Left ventricle myocardium superior (tissue), 1 donor: ENCODE measurements around the gene PCBP4. TPM values are rescaled to one million over a fixed set of nuclear protein-coding genes. Genes with fewer than 3 reads are reported as not detected.
"Not testable (repeated sequence)": the region's sequence is repeated elsewhere in the genome, so short reads cannot be mapped to it uniquely, and the experiment has no call there.

Experiments
- ATAC-seq: fragments of 200-7000 bp; cut with Tn5 transposase; one replicate; pipeline ENCODE4 v1.9.1; 2020; ENCODE audit warnings: mild to moderate bottlenecking, moderate library complexity
- DNase-seq: peaks from one replicate; pipeline ENCODE4 v3.0.0-alpha.2; 2020
- intact Hi-C: fragments of 100-400 bp; cut with micrococcal nuclease; formaldehyde crosslinking; loops from one replicate; pipeline ENCODE4 v1.11.0; 2022
- total RNA-seq: library from RNA; stranded (reverse); fragmentation: NEBNext Ultra II Directional; extraction: Animal tissue kit (Norgen Biotek cat#: 25700); gene quantifications from one replicate; pipeline ENCODE4 v1.2.1, GENCODE V29; 2021
- donor health status: DM: no; HTN: yes; CAD: no; lungs with severe emphysema.

Gene PCBP4
- total RNA-seq, 1 donor from 2014 or later: 71.6 TPM

DNA sequence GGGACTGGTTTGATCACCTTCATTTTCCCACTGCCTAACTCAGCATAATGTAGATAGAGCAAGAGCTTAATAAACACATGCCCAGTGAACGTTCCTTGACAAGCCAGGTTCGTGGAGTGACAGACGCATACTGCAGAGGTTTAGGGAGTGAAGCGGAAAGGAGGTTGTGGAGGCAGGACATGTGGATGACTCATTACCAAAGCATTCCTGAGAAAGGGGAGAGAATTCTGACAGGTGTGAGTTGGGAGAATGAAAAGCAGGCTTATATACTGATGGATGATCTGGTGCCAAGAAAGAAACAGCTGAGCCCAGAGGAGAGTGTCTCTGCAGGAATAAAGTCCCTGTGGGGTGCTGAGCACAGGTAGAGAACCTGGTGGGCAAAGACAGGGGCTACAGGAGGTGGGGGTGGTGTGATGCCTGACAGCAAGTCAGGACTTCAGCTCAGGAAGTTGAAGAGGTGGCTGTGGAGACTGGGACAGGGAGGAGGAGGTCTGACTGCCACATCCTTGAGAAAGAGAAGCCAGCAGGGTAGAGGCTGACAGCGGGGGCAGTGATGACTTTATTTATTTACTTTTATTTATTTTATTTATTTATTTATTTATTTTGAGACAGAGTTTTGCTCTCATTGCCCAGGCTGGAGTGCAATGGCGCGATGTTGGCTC is 30.8 kb upstream of the PCBP4 start:
- DNase-seq (no peak), ATAC-seq (no peak)
- intact Hi-C loops: no loop called here

DNA sequence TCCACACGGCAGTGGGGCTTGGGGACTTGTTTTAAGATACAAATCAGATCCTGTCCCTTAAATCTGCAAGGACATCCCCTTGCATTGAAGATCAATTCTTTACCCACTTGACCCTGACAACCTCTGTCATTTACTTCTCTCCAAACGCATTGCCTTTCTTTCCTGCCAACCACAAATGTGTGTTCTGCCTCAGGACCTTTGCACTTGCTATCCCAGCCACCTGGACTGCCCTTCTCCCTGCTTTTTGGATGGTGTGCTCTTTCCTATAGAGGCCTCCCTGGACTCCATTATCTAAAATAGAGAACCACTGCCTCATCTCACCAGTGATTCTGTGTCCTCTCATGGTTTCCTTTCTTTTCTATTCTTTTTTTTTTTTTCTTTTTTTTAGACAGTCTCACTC is 29.9 kb upstream of the PCBP4 start:
- ATAC-seq: no peak
- intact Hi-C loops: no loop called here
- DNase-seq: no peak

DNA sequence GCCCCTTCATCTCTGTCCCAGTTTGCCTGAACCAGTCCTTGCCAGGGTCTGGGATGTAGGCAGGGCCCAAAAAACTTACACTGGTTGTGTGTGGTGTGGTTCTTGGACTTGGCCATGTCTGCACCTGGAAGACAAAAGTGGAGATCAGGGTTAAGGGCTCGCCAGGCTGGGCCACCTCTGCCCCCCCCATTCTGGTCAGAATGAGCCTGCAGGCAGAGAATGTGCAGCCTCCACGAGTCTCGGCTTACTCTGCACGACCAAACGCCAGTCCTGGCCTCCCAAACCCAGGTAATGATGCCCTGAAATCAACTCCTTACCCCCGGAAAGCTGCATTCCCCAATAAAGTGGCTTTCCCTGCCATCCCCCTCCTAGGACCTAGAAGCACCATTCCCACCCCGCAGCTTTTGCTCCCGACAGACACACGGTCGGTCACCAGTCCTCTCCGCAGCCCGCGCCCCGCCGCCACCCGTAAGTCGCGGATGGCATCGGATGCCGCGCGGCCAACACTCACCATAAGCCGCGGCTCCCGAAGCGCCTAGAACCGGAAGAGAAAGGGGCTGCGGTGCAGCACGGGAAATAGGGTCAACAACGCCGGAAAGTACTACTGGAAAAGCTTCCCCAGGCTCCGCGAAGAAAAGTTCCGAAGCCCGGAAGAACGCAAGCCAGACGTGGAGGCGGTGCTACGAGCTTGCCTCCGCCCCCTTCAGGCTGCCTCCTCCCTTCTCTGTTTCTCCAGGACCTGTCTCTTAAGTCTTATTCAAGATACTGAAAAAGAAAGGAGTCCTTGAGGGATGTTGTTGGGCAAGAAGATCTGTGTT is 28.3 kb upstream of the PCBP4 start, which contains the start of gene RPL29:
TSS of gene RPL29 (minus strand) at position 550 of the 818 bp plus-strand sequence. CDS start at position 116, 434 bp downstream.
- ATAC-seq: peak; percentile 94
- intact Hi-C loops: no loop called here

DNA sequence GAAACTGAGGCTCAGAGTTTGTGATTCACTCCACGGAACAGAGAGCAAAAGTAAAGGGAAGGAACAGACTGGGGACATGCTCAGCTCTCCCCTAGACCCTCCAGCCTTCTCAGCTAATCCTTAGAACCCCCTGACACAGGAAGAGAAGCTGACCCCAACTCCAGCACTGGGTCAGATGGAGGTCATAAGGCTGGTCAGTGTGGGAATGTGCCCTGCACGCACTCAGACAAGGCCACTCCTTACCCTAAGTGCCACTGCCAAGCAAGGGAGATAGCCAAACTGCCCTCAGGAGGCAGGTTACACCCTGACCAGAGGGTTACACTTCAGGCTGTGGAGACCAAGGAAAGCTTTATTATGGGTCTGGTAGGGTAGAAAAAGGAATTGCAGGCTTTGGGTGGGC is 27.3 kb upstream of the PCBP4 start:
- ATAC-seq (no peak), DNase-seq (no peak)
- intact Hi-C loops: no loop called here

More for the DNA sequence above, 28.3 kb upstream of the PCBP4 start, which contains the start of gene RPL29:
- peak; percentile 91 for DNase-seq

DNA sequence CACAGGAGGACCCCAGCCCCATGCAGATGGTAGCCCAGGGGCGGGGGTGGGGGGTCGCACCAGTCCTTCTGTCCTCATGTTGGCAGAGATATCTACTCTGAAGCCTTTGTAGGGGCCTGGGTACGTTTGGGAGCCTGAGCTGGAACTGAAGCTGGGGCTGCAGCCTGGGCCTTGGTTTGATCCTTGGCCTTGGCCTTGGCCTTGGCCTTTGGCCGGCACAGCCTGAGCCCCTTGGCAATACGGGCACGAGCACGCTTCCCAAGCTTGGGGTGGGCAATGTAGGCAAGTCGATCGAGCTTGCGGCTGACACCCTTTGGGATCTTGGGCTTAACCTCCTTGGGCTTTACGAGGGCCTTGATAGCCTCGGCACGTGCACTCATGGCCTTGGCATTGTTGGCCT is 26.4 kb upstream of the PCBP4 start:
- DNase-seq, intact Hi-C loops, ATAC-seq: not testable (repeated sequence)

DNA sequence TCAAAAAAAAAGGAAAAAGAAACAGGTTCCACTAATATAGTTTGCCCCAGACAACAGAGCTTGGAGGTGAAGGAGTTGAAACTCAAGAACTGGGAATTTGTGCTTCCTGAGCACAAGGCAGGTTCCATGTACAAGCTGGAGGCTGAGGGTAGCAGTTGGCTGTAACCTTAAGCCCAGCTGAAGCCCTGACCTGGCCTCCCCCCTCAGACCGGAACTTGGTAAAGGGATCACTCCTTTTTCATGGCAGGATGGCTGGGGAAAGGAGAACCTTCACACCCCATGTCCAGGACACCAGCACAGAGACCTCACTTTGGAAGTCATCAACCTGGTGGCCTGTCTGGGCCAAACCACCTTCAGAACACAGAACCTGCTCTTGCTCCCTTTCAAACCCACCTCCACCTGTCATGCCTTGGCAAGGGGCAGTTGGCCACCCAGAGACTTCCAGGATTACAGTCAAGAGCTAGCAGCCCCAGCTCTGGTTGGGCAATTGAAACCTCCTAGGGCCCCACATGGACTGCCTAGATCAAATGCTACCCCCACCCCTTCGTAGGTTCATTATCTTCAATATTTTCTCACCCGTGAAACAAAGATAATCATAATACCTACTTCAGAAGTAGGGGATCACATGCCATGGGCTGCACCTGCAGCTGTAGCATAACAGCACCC is 24.9 kb upstream of the PCBP4 start:
- DNase-seq (no peak), ATAC-seq (no peak)
- intact Hi-C loops: no loop called here

DNA sequence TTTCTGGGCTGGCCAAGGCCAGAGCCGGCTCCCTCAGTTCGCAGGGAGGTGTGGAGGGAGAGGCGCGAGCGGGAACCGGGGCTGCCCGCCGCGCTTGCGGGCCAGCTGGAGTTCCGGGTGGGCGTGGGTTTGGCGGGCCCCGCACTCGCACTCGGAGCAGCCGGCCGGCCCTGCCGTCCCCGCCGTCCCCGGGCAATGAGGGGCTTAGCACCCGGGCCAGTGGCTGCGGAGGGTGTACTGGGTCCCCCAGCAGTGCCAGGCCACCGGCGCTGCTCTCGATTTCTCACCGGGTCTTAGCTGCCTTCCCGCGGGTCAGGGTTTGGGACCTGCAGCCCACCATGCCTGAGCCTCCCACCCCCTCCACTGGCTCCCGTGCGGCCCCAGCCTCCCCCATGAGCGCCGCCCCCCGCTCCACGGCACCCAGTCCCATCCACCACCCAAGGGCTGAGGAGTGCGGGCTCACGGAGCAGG is 23.3 kb upstream of the PCBP4 start:
- intact Hi-C loops, DNase-seq: not testable (repeated sequence)

DNA sequence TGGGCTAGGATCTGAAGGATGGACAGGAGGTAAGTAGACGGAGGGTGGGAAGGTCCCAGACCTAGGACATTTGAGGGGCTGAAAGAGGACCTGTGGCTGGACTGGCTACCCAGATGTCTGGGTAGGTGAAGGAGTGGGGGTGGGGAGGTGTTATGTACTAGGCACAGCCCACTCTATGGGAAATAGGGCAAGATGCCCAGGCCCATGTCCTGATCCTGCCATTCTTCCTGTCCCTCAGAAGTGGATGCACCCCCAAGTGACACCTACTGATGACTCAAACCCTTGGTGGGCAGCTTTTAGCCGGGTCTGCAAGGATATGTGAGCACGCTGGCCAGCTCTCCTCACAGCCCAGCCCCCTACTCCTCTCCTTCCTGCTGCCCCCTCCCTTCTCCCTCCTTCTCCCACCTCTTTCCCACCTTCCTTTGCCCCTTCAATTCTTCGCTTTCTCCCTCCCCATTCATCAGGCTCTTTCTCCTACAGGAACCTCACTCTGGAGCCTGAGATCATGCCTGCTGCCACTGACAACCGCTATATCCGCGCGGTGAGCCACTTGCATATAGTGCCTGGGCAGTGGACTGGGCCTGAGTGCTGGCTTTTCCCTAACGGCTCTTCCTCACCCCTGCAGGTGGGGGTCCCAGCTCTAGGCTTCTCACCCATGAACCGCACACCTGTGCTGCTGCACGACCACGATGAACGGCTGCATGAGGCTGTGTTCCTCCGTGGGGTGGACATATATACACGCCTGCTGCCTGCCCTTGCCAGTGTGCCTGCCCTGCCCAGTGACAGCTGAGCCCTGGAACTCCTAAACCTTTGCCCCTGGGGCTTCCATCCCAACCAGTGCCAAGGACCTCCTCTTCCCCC is 21.3 kb upstream of the PCBP4 start:
- no peak for DNase-seq

More for the DNA sequence above, 23.3 kb upstream of the PCBP4 start:
- not testable (repeated sequence) for ATAC-seq

DNA sequence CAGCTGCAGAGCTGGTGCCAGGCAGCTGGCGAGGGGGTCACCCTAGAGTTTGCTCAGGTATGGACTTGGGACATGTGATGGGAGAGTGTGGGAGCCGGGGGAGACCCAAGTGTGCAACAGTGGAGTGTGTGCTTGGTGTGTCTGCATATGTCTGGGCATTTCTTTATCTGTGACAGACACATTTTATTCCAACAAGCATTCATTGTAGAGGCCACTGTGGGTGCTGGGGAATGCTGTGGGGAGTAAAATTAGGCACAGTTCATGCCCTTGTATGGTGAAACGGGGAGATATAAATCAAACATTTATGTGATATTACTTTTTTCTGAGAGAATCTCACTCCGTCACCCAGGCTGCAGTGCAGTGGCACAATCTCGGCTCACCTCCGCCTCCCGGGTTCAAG is 20.3 kb upstream of the PCBP4 start:
- intact Hi-C loops: no loop called here
- ATAC-seq (no peak), DNase-seq (no peak)

More for the DNA sequence above, 21.3 kb upstream of the PCBP4 start:
- ATAC-seq: no peak
- intact Hi-C loops: no loop called here

DNA sequence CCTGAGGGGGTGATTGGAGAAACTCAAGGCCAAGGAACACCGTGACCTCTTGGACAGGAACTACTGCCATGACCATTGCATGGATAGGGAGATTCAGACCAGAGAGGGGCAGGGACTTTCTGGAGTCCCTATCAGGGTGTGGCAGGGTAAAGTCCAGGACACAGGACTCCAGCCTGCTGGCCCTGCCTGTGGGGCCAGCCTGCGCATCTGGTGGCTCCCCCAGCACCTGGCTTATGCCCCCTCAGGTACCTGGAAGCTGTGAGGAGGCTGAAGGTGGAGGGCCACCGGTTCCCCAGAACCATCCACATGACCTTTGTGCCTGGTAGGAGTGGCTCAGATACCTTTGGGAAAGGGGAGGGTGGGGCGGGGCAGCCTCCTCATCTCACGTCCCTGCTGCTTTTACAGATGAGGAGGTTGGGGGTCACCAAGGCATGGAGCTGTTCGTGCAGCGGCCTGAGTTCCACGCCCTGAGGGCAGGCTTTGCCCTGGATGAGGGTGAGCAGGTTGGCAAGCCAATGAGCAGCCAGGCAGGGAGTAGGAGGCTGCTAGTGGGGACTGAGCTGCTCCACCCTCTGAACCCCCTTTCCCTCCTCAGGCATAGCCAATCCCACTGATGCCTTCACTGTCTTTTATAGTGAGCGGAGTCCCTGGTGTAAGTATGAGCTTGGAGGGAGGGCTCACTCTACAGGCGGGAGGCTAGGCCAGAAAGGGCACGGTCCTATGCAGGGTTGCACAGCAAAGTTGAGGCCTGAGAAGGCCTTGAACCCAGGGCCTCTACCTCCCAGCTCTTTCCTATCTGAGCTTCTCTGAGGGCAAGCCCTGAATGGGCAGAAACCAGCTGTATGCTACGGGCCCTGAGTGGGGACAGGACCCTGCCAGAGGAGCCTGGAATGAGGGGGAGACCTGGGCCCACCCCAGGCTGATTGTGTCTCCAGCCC is 19.0 kb upstream of the PCBP4 start:
- ATAC-seq (no peak), DNase-seq (peak; percentile 13)
- intact Hi-C loops: no loop called here

DNA sequence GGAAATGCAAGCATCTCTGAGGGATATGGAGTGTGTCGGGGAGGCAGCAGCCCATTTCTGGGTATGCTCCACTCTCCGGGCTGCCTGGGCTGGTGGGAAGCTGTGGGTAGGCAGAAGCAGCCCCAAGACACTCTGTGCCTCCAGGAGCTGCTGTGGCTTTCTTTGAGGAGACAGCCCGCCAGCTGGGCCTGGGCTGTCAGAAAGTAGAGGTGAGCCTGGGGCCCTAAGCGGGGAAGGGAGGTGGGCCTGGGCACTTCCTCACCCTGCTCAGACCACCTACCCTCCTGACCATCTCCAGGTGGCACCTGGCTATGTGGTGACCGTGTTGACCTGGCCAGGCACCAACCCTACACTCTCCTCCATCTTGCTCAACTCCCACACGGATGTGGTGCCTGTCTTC is 17.8 kb upstream of the PCBP4 start:
- DNase-seq (no peak), ATAC-seq (no peak)
- intact Hi-C loops: no loop called here

DNA sequence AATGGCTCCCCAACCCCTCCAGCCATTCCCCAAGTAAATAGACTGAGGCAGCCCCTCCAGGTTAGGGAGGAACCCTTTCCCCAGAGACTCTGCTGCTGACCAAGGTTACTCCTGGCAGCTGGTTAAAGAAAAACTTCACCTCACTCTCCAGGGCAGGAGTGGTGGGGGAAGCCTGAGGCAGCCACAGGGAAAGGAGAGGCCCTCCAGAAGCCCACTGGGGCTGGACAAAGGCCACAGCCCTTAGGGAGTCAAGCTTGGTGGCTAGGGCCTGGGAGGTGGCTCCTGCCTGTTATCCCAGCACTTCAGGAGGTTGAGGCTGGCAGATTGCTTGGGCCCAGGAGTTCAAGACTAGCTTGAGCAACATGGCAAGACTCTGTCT is 17.0 kb upstream of the PCBP4 start:
- no peak for DNase-seq
- intact Hi-C loops: no loop called here
- no peak for ATAC-seq

DNA sequence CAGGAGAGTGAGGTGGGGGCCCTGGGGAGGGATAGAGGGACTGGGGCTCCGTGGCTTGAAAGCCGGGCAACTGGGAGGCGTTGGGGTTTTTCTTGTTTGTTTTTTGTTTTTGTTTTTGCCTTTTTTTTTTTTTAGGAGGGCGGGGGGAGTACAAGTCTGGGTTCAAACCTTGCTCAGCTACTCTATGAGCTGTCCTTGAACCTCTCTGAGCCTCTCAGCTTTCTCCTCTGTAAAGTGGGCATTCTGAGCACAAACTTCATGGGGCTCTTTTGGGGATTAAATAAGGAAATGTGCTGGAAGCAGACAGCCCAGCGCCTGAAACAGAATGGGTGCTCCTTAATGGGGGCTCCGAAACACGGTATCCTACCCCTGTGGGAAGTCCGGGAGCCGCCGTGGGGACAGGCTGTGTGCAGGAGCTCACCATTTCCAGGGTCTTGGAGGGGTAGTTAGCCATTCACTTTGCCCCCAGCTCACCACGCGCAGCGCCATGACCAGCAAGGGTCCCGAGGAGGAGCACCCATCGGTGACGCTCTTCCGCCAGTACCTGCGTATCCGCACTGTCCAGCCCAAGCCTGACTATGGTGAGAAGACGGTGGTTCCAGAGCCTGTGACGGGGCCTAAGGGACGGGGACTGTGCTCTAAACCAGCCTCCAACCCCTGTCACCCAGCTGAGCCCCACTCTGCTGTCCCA is 16.5 kb upstream of the PCBP4 start:
- intact Hi-C loops: no loop called here
- DNase-seq (no peak), ATAC-seq (no peak)

DNA sequence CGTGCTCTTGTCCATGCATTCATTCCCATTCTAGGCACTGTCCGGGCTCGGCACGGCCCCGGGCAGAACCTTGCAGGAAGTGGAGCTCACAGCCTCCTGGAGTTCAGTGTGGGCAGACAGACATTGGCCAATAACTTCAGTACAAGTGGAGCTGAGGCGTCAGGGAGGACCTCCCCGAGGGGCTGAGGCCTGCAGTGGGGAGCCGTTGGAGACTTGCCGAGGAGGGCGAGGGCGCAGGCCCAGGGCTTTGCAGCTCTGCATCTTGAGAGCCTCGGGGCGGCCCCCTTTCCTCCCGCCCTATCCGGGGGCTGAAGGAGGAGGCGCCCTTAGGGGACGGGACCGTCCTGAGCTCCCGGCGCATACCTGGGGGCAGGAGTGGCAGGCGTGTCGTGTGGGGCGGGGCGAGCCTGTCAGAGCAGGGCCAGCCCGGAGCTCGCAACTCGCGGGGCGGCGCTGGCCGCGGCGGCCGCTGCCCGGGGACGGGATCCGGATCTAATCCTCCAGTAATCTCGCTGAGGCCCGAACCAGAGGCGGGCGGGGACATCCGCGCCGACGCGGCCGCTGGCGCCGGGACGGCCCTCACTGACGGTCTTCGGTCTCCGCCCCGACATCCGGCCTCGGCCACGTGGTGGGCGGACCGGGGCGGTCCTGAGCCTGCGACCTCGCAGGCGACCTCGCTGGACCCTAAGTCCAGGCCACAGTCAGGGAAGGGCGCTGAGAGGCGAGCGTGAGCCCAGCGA is 15.8 kb upstream of the PCBP4 start, which contains the start of gene ACY1:
TSS of gene ACY1 (plus strand) at position 698 of the 740 bp plus-strand sequence. CDS start 530 bp downstream, outside the sequence.
- ATAC-seq (peak; percentile 94), DNase-seq (peak; percentile 95)
- intact Hi-C loops: no loop called here

DNA sequence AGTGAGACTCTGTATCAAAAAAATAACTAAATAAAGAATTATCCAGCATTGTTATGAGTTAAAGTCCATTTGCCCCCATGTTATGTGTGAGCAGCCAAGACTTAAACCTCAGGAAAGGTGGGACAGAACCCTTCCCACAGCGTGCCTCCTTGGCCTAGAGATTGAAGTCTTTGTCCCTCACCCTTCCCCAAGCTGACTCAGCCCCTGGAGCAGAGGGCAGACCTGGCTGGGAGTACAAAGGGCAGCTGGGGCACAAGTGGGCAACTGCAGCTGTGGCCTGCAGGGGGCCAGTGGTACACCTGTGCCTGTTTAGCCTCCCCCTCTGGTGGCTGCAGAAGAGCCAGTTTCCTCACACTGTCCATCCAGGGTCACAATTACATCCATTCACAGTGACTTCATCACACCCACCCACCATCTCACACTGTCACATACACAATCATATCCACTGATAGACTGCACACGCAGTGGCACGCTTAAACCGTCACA is 15.1 kb upstream of the PCBP4 start:
- ATAC-seq (peak; percentile 25), DNase-seq (no peak)
- intact Hi-C loops: no loop called here

DNA sequence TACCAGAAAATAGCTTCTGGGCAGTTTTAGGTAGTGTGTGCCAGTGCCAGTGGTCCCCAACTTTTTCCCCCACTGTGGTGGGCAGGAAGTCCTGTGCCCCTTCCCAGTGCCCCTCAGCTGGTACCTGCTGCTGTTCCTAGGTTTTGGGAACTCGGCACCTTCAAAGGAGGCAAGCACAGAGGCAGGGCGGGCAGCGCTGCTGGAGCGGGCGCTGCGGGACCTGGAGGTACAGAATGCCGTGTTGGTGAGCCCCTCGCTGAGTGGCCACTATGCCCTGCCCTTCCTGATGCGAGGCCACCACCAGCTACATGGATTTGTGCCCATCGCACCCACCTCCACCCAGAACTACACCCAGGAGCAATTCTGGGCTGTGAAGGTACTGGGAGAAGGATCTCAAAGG is 13.0 kb upstream of the PCBP4 start:
- DNase-seq: no peak
- intact Hi-C loops: no loop called here
- ATAC-seq: no peak
